Measurements from ENCODE around the gene MAP3K7.
"Not testable (repeated sequence)": the region's sequence is repeated elsewhere in the genome, so short reads cannot be mapped to it uniquely, and the experiment has no call there.

The MAP3K7 gene

DNA sequence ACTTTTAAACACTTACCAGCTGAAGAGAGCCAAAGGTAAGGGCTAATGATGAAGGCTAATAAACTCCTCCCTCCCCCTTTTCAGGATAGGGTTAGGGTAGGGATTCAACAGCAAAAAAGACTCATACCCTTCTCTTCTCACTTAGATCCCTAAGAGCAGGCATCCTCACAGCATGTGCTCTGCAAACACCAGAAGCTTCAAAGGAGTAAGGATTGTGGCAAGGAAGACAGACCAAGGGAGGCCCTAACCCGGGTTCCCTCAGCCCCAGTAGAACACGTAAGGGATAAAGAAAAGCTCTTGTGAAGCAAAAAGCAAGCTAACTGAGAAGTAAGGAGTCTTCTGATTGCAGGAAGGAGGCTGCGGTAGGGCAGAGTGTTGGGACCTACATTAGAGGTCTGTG, 11.6 kb downstream of the MAP3K7 start:
- no peak for DNase-seq

DNA sequence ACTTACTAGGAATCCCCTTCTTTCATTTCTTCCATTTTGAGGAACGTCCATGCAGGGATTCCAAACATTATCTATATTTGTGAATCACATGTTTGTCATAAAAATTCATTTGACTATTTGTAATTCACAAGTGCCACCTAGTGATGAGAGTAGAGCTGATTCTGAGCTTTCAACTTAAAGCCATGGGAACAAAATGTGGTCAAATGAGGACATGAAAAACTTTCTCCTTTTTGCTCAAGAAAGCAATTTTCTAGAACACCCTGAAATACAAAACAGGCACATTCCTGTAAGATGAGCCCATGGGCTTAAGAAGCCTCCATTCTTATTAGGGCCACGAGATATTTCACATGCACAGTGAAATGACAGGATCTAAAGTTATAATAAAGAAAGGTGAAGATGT, 12.3 kb downstream of the MAP3K7 start:
- DNase-seq = no peak

DNA sequence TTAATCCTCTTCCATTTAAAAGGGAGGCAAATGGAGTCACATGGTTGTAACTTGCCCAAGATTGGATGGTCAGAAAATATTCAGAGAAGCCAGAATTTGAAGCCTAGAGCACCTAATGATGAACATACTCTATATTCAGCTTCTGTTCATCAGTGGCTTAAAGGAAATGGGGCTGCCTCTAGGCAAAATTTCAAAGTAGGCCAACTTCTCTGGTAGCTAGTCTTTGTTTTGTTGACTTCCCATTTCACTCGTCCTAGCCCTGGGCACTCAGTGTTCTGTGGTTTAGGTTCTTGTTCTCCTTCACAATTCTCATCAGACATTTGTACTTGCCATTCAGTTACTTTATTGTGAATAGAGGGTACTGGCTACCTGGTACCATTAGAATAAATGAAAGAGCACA, 13.2 kb downstream of the MAP3K7 start:
- no peak for DNase-seq

- no peak for DNase-seq
These were observed 14.0 kb downstream of the MAP3K7 start for GRCh38 chr6:90572856-90573255.

DNA sequence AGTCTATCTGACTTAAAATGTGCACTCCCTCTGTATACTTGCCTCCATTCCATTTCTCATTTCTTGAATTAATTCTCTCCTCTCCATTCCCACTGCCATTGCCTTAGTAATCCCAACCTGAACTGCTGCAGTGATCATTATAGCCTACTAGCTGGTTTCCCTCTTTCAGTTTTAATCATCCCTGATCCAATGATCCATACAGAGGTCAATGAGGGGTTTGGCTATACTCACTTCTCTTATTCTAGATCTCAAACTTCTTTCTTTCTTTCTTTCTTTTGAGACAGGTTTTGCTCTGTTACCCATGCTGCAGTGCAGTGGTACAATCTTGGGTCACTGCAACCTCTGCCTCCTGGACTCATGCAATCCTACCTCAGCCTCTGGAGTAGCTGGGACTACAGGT, 17.6 kb downstream of the MAP3K7 start:
- no peak for DNase-seq

GRCh38 chr6:90567682-90568081, 19.2 kb downstream of the MAP3K7 start:
- DNase-seq = not testable (repeated sequence)

- not testable (repeated sequence) for DNase-seq
These were observed 24.5 kb downstream of the MAP3K7 start for GRCh38 chr6:90562341-90562740.

- DNase-seq = no peak
These were observed 26.9 kb downstream of the MAP3K7 start for GRCh38 chr6:90559931-90560330.

DNA sequence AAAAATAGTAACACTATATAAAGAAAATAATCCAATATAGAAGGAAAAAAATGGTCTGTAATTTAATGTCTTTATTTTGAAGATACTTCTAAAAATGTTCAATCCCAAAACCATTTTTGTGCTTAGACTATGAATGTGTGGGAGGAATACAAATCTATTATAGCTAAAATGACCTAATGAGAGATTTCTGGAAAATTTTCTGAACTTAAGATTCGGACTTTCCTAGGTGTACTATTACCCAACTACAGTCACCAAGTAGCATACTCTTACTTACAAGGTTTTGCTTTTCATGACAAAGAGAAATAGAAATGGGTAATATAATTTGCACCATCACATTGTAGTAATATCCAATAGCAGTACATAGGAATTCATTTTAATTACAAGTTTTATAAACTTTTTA, 29.9 kb downstream of the MAP3K7 start:
- DNase-seq = no peak

GRCh38 chr6:90547991-90548390, 38.9 kb downstream of the MAP3K7 start:
- no peak for DNase-seq

GRCh38 chr6:90547079-90547478, 39.8 kb downstream of the MAP3K7 start:
- no peak for DNase-seq

DNA sequence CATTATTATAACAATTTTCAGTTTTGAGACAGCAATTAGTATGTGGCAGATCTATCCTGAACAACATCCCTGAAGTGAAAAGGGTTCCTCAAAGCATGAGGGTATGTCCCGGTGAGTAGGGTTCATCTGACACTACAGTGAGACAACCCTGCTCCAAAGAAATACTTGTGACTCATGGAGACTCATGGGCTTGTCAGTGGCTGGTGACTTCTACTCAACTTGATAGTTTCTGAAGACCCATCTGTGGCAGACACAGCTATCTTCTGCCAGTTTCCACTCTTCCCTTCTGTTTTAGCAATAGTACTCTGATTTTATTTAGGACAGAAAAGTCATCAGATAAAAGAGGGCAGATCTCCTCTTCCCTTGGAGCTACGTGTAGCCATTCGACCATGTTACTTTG, 41.4 kb downstream of the MAP3K7 start:
- no peak for DNase-seq

- no peak for DNase-seq
These were observed 42.1 kb downstream of the MAP3K7 start for GRCh38 chr6:90544741-90545140.

- no peak for DNase-seq
These were observed 42.8 kb downstream of the MAP3K7 start for GRCh38 chr6:90544081-90544480.

DNA sequence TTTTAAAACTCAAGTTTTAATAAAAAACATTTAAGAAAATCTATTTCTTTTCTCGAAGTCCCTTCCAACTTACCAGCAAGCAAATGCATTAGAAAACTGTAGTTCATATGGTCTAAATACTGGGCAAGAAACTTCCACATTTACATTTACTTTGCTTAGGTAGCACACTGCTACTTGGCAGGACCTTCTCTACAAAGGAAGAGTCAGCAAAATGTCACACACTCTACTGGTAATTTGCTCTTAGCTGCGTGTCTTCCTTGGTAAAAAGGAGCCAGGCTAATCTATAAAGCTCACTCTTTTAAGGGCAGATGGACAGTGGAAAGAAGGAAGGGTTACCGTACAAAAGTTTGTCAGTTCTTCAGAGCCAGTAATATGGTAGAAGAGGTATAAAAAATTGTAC, 45.7 kb downstream of the MAP3K7 start:
- no peak for DNase-seq

GRCh38 chr6:90538278-90539046, 48.4 kb downstream of the MAP3K7 start:
- no peak for DNase-seq

- no peak for DNase-seq
These were observed 49.1 kb downstream of the MAP3K7 start for GRCh38 chr6:90537723-90538258.

DNA sequence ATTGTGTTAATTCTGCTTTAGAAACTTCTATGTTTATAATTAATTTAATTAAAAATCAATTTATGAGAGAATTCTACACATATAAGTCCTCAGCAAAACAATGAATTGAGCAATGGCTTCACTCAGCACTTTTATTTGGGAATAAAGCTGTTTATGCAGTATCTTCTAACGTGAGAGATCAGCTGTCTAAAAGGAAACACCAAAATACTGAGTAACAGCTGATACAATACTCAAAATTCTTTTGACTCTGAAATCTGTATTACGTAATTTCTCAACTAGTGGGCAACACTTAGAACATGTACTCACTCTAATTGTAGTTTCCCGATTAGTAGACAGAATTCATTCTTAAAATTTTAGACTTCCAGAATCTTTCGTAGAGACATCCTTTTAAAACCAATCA, 49.8 kb downstream of the MAP3K7 start:
- no peak for DNase-seq

GRCh38 chr6:90536520-90536919, 50.4 kb downstream of the MAP3K7 start:
- DNase-seq = no peak

GRCh38 chr6:90534337-90535025, 52.4 kb downstream of the MAP3K7 start:
- no peak for DNase-seq

GRCh38 chr6:90533615-90534336, 53.1 kb downstream of the MAP3K7 start:
- DNase-seq = no peak

DNA sequence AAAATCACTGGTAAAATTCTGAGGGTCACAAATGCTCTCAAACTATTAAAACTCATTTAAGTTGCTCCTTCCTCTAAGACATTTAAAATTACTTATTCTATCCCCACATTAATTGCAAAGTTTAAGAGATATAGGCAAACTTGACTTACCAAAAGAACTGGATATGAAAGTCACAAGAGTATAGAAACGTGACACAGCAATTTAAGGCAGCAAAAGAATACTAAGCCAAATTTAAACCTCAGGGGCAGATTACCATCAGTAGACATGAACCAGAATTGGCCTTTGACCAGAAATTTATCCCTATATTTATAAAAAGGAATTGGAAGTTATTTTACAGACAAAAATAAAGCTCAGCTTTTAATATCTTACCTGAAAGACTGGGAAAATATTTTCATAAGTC, 56.0 kb downstream of the MAP3K7 start:
- DNase-seq = no peak

- no peak for DNase-seq
These were observed 61.5 kb downstream of the MAP3K7 start for GRCh38 chr6:90525421-90525820.
